ENCODE data around the gene OR5M3.

The OR5M3 gene

GRCh38 chr11:56473252-56473651 lies at the start of gene OR5M3:
Gene OR5M3 (minus strand): TSS chr11:56473352. CDS start chr11:56470497, 2,855 bp downstream.
- DNase-seq (ENCODE audit: low read depth) = no peak

DNA sequence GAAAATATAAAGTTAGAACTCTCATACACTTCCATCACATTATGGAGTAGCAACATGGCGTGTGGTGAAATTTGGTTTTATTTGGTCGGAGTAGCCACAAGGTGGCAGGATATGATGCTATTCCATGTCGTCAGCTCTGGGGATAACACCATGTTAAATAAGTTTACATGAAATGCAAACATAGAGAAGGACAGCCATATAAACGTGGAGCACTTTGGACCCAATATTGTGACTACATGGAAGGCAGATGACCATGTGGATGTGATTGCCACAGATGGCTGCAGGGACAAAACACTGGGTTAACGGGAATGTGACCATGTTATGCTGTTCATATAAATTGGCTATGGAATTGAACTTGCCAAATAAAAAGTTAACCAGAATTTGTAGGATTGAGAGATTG lies 48.9 kb upstream of the OR5M3 start:
- no peak for DNase-seq (ENCODE audit: low read depth)

- no peak for DNase-seq (ENCODE audit: low read depth)
Measured at GRCh38 chr11:56513280-56513679, 40.1 kb upstream of the OR5M3 start.

GRCh38 chr11:56509439-56509838 lies 36.3 kb upstream of the OR5M3 start:
- DNase-seq (ENCODE audit: low read depth) = no peak

- DNase-seq (ENCODE audit: low read depth) = no peak
Measured at GRCh38 chr11:56497010-56497409, 23.9 kb upstream of the OR5M3 start.

GRCh38 chr11:56495117-56495516 lies 22.0 kb upstream of the OR5M3 start:
- no peak for DNase-seq (ENCODE audit: low read depth)

DNA sequence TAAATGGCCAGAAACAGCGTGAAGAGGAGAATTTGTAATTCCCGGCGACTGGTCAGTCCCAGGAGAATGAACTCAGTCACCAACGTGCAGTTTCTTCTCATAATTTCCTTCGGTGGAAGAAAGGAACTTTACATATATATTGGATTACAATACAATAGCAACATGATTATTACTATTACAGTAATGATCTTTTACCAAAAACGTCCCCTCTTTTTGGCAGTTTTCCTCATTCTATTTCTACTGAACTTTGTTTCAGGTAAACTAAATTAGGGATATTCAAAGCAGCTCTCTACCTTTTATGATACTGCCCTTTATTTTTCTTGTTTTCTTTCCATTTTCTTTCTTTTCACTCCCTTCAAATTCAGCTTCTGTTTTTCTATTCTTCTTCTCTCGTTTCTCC lies 18.1 kb upstream of the OR5M3 start, which contains the start of gene OR5M8:
Gene OR5M8, minus strand, starts transcription at position 101 of the 400 bp plus-strand sequence. Its CDS starts 0 bp downstream, at position 101.
- DNase-seq (ENCODE audit: low read depth) = no peak

DNA sequence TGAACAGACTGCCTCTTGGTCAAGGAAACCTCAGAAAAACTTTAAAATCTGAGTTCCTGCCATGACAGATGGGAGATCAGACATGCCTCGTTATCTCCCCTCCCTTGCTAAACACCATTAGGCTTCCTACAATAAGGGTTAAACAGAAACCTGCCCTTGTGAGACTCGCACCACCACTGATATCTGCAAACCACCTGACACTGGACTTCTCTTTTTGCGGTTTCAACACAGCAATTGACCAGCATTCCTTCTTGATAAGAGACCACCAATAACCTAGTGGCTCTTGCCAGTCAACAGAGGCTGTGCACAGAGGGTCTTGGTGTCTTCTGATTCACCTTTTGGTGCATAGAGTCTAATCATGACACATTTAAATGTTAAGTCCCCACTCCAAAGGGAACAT lies 13.6 kb upstream of the OR5M3 start:
- no peak for DNase-seq (ENCODE audit: low read depth)

- DNase-seq (ENCODE audit: low read depth) = no peak
Measured at GRCh38 chr11:56474729-56475235, 1.6 kb upstream of the OR5M3 start.

DNA sequence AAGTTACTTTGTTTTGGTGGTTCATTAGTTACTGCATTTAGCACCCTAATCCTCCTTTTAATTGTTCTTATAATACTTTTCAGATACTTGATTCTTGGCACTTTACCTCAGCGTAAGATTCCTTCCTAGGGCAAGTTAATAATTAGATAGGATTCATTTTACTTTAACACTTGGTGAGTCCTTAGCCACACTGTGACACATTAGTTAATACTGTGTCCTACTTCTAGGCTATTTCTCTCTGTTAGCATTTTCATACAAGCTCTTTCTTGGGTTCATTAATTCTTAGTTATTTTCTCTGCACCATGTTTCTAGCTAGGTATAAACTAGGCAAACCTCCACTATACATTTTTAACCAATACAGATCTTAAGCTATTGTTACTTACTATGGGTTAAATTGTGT lies 16.1 kb downstream of the OR5M3 start:
- DNase-seq (ENCODE audit: low read depth) = no peak

GRCh38 chr11:56453521-56453920 lies 19.6 kb downstream of the OR5M3 start:
- DNase-seq (ENCODE audit: low read depth) = no peak

Measured in fibroblast of the conjunctiva (primary cell).